Neural progenitor cell (in vitro differentiated cells): ENCODE data around the gene CALHM1. TPM values are rescaled to one million over a fixed set of nuclear protein-coding genes. Genes with fewer than 3 reads are reported as not detected.

Experiments
- DNase-seq: peaks from one replicate; pipeline ENCODE4 v3.0.0-alpha.2; 2016; ENCODE audit warnings: low spot score
- H2AFZ ChIP-seq: fragments of 200-600 bp; sonication (generic); replicated peaks from 2 replicates; pipeline ENCODE4 v1.6.1; 2016; ENCODE audit warnings: antibody characterized with exemption
- H3F3A ChIP-seq: fragments of 200-600 bp; sonication (generic); 2 replicates; pipeline ENCODE4 v1.6.1; 2016; ENCODE audit warnings: antibody characterized with exemption, low read depth
- H3K27ac ChIP-seq: fragments of 200-600 bp; sonication (generic); 2 replicates; pipeline ENCODE4 v1.5.1; 2016; ENCODE audit warnings: mild to moderate bottlenecking
- H3K27me3 ChIP-seq: fragments of 200-600 bp; sonication (generic); 2 replicates; pipeline ENCODE4 v1.6.1; 2016; ENCODE audit warnings: mild to moderate bottlenecking, moderate library complexity
- H3K36me3 ChIP-seq: fragments of 200-600 bp; sonication (generic); 2 replicates; pipeline ENCODE4 v1.5.1; 2016
- H3K4me1 ChIP-seq: fragments of 200-600 bp; sonication (generic); 2 replicates; pipeline ENCODE4 v1.6.1; 2016; ENCODE audit warnings: mixed run types
- H3K4me2 ChIP-seq: fragments of 200-600 bp; sonication (generic); 2 replicates; pipeline ENCODE4 v1.6.1; 2016
- H3K4me3 ChIP-seq: fragments of 200-600 bp; sonication (generic); 2 replicates; pipeline ENCODE4 v1.5.1; 2016
- H3K79me2 ChIP-seq: fragments of 200-600 bp; sonication (generic); 2 replicates; pipeline ENCODE4 v1.6.1; 2016; ENCODE audit warnings: low read depth
- H3K9ac ChIP-seq: fragments of 200-600 bp; sonication (generic); 2 replicates; pipeline ENCODE4 v1.6.1; 2016
- H3K9me3 ChIP-seq: fragments of 200-600 bp; sonication (generic); 2 replicates; pipeline ENCODE4 v1.5.1; 2016; ENCODE audit warnings: low read depth
- H4K20me1 ChIP-seq: fragments of 200-600 bp; sonication (generic); 2 replicates; pipeline ENCODE4 v1.6.1; 2016; ENCODE audit warnings: low read depth
- H3K27ac Mint-ChIP-seq: 3 replicates; pipeline ENCODE4 v1.8.0; 2021; ENCODE audit warnings: mixed read lengths
- H3K27me3 Mint-ChIP-seq: 2 replicates; pipeline ENCODE4 v1.8.0; 2022; ENCODE audit warnings: low read depth, mild to moderate bottlenecking, inconsistent platforms, moderate library complexity, mixed read lengths; ENCODE audit not compliant: insufficient read depth
- H3K36me3 Mint-ChIP-seq: 3 replicates; pipeline ENCODE4 v1.8.0; 2021; ENCODE audit warnings: mixed read lengths
- H3K4me1 Mint-ChIP-seq: 3 replicates; pipeline ENCODE4 v1.8.0; 2021; ENCODE audit warnings: mixed read lengths
- H3K4me3 Mint-ChIP-seq: 3 replicates; pipeline ENCODE4 v1.8.0; 2021; ENCODE audit warnings: mild to moderate bottlenecking, moderate library complexity, mixed read lengths
- H3K9me3 Mint-ChIP-seq: 3 replicates; pipeline ENCODE4 v1.8.0; 2020; ENCODE audit warnings: mixed read lengths
- EZH2 ChIP-seq: fragments of 200-600 bp; sonication (generic); IDR thresholded peaks from 2 replicates; pipeline ENCODE4 v1.6.1; 2017; ENCODE audit warnings: antibody characterized with exemption, mild to moderate bottlenecking, moderate library complexity
- EZH2phosphoT487 ChIP-seq: fragments of 200-600 bp; sonication (generic); IDR thresholded peaks from 2 replicates; pipeline ENCODE4 v1.6.1; 2017; ENCODE audit warnings: antibody characterized with exemption
- total RNA-seq: library from RNA; depleted of rRNA; stranded (reverse); fragments of >200 nt; gene quantifications from 2 replicates; pipeline ENCODE4 v1.2.3, GENCODE V29; 2015; ENCODE audit warnings: low replicate concordance
- TF ChIP-seq, protein P1 (sequence below): fragments of 200-600 bp; sonication (generic); IDR thresholded peaks from 2 replicates; pipeline ENCODE4 v1.5.1; 2017; ENCODE audit warnings: antibody characterized with exemption, mild to moderate bottlenecking

CALHM1 gene
- total RNA-seq, 1 donor from 2014 or later = not detected

- Histone ChIP-seq H4K20me1 (no peaks in the 10 kb centered on the region), H3K27ac (no peak overlapping the region), H3K4me3 (no peak overlapping the region), H3F3A (no peaks in the 10 kb centered on the region), H2AFZ (no peak overlapping the region), H3K4me1 (peaks cover 11% of the 10 kb centered on the region), H3K9ac (no peak overlapping the region), H3K4me2 (no peak overlapping the region), H3K9me3 (no peaks in the 10 kb centered on the region), H3K27me3 (peaks cover 26% of the 10 kb centered on the region), H3K36me3 (no peaks in the 10 kb centered on the region), H3K79me2 (no peaks in the 10 kb centered on the region)
- Mint-ChIP-seq H3K27ac (no peak overlapping the region), H3K27me3 (peaks cover 23% of the 10 kb centered on the region), H3K36me3 (no peaks in the 10 kb centered on the region), H3K4me1 (peaks cover 39% of the 10 kb centered on the region), H3K4me3 (peak overlapping the region; percentile 14), H3K9me3 (peaks cover 2% of the 10 kb centered on the region)
- DNase-seq = no peak
- no peak for TF ChIP-seq EZH2
Measured at GRCh38 chr10:103500481-103500880, 41.8 kb upstream of the CALHM1 start.

- Histone ChIP-seq H3K4me1 (peaks cover 11% of the 10 kb centered on the region), H3K9ac (no peak overlapping the region), H4K20me1 (no peaks in the 10 kb centered on the region), H3K4me2 (no peak overlapping the region), H3F3A (peaks cover 4% of the 10 kb centered on the region), H3K27me3 (peaks cover 32% of the 10 kb centered on the region), H3K4me3 (no peak overlapping the region), H3K79me2 (no peaks in the 10 kb centered on the region), H2AFZ (no peak overlapping the region), H3K36me3 (no peaks in the 10 kb centered on the region), H3K9me3 (no peaks in the 10 kb centered on the region), H3K27ac (no peak overlapping the region)
- DNase-seq = no peak
- Mint-ChIP-seq H3K27me3 (peaks cover 23% of the 10 kb centered on the region), H3K9me3 (peaks cover 2% of the 10 kb centered on the region), H3K27ac (peak overlapping the region; percentile 6), H3K36me3 (no peaks in the 10 kb centered on the region), H3K4me1 (peaks cover 39% of the 10 kb centered on the region), H3K4me3 (peak overlapping the region; percentile 44)
- TF ChIP-seq, protein P1, sequence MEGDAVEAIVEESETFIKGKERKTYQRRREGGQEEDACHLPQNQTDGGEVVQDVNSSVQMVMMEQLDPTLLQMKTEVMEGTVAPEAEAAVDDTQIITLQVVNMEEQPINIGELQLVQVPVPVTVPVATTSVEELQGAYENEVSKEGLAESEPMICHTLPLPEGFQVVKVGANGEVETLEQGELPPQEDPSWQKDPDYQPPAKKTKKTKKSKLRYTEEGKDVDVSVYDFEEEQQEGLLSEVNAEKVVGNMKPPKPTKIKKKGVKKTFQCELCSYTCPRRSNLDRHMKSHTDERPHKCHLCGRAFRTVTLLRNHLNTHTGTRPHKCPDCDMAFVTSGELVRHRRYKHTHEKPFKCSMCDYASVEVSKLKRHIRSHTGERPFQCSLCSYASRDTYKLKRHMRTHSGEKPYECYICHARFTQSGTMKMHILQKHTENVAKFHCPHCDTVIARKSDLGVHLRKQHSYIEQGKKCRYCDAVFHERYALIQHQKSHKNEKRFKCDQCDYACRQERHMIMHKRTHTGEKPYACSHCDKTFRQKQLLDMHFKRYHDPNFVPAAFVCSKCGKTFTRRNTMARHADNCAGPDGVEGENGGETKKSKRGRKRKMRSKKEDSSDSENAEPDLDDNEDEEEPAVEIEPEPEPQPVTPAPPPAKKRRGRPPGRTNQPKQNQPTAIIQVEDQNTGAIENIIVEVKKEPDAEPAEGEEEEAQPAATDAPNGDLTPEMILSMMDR = no peak
- TF ChIP-seq EZH2 (no peak), EZH2phosphoT487 (no peak)
Measured at GRCh38 chr10:103499881-103500280, 41.2 kb upstream of the CALHM1 start.

DNA sequence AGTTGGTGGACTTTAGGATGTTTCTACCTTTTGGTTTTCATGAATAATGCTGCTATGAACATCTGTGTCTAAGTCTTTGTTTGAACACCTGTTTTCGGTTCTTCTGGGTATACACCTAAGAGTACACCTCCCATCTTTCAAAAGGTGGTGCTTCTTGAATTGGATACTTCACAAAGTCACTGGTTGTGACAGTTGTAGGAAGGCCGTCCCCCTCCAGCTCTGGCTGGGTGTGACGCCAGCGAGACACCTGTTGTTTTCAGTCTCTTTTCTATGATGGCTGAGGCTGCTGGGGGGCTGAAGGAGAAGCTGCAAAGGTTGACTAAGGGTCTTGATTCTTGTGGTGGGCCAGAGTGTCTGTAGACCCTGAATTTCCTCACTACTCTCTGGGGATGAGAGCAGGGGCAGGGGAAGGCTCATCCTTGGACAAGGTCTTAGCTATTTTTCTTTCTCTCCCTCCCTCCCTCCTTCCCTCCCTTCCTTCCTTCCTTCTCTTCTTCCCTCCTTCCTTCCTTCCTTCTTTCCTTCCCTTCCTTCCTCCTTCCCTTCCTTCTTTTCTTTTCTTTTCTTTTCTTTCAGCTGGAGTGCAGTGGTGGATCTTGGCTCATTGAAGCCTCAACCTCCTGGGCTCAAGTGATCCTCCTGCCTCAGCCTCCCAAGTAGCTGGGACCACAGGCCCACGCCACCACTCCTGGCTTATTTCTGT, 40.4 kb upstream of the CALHM1 start:
- peaks cover 11% of the 10 kb centered on the region for H3F3A ChIP-seq
- Mint-ChIP-seq H3K27ac (peak overlapping the region; percentile 55), H3K4me3 (no peak overlapping the region), H3K36me3 (no peaks in the 10 kb centered on the region), H3K4me1 (peaks cover 39% of the 10 kb centered on the region), H3K27me3 (peaks cover 28% of the 10 kb centered on the region), H3K9me3 (peaks cover 2% of the 10 kb centered on the region)
- H3K9me3 ChIP-seq = no peaks in the 10 kb centered on the region
- peaks cover 40% of the 10 kb centered on the region for H3K27me3 ChIP-seq
- TF ChIP-seq EZH2 = no peak
- TF ChIP-seq, protein P1 = no peak
- no peak for TF ChIP-seq EZH2phosphoT487
- no peaks in the 10 kb centered on the region for H3K79me2 ChIP-seq
- no peaks in the 10 kb centered on the region for H3K36me3 ChIP-seq
- no peak overlapping the region for H3K9ac ChIP-seq
- no peak overlapping the region for H3K4me2 ChIP-seq
- no peak overlapping the region for H3K27ac ChIP-seq
- peaks cover 17% of the 10 kb centered on the region for H3K4me1 ChIP-seq
- H3K4me3 ChIP-seq = no peak overlapping the region
- no peak overlapping the region for H2AFZ ChIP-seq
- no peak for DNase-seq
- H4K20me1 ChIP-seq = no peaks in the 10 kb centered on the region

- H3K27me3 Mint-ChIP-seq = peaks cover 26% of the 10 kb centered on the region
- H3K4me3 ChIP-seq = no peak overlapping the region
Measured at GRCh38 chr10:103497161-103497915, 38.6 kb upstream of the CALHM1 start.

More at GRCh38 chr10:103497161-103497915, 38.6 kb upstream of the CALHM1 start:
- peaks cover 37% of the 10 kb centered on the region for H3K4me1 Mint-ChIP-seq
- Histone ChIP-seq H4K20me1 (no peaks in the 10 kb centered on the region), H3K27me3 (peaks cover 57% of the 10 kb centered on the region), H2AFZ (no peak overlapping the region), H3K4me1 (peaks cover 17% of the 10 kb centered on the region), H3K36me3 (no peaks in the 10 kb centered on the region), H3K9ac (no peak overlapping the region), H3K4me2 (no peak overlapping the region), H3K9me3 (no peaks in the 10 kb centered on the region), H3F3A (peaks cover 15% of the 10 kb centered on the region), H3K27ac (no peak overlapping the region), H3K79me2 (no peaks in the 10 kb centered on the region)
- no peak for DNase-seq
- H3K36me3 Mint-ChIP-seq = no peaks in the 10 kb centered on the region
- TF ChIP-seq, protein P1 = no peak
- TF ChIP-seq EZH2phosphoT487 (no peak), EZH2 (no peak)
- H3K4me3 Mint-ChIP-seq = no peak overlapping the region
- H3K27ac Mint-ChIP-seq = no peak overlapping the region
- no peaks in the 10 kb centered on the region for H3K9me3 Mint-ChIP-seq
